Gastrocnemius medialis (tissue), 4 donors: ENCODE measurements around the gene POLE3. TPM values are rescaled to one million over a fixed set of nuclear protein-coding genes. Genes with fewer than 3 reads are reported as not detected.

ENCODE experiments used
- ATAC-seq, 2 donors: fragments of 150-250 bp; one replicate each; pipeline ENCODE4 v1.9.1; 2016
- DNase-seq, 2 donors: peaks; one replicate each; pipeline ENCODE4 v3.0.0-alpha.2; 2019
- H3K27ac ChIP-seq, 4 donors: fragments of 200-600 bp; sonication (generic); 1 replicate in 1 of 4; 2 replicates in 3 of 4; pipeline ENCODE4 v1.5.1; 2016 to 2018; ENCODE audit warnings: mild to moderate bottlenecking in 2 of 4, moderate library complexity in 1 of 4
- H3K27me3 ChIP-seq, 3 donors: fragments of 200-600 bp; sonication (generic) in 2 of 3; 1 replicate in 1 of 3; 2 replicates in 2 of 3; pipeline versions ENCODE4 v1.5.1 to v1.6.0; 2016 to 2019; ENCODE audit warnings: mild to moderate bottlenecking in 1 of 3, moderate library complexity in 1 of 3
- H3K36me3 ChIP-seq, 2 donors: fragments of 200-600 bp; sonication (generic) in 1 of 2; one replicate each; pipeline ENCODE4 v1.5.1; 2017 to 2018
- H3K4me1 ChIP-seq, 2 donors: fragments of 200-600 bp; sonication (generic) in 1 of 2; one replicate each; pipeline ENCODE4 v1.5.1; 2016 to 2017; ENCODE audit warnings: mild to moderate bottlenecking in 2 of 2
- H3K4me3 ChIP-seq, 4 donors: fragments of 200-600 bp; sonication (generic) in 3 of 4; 1 replicate in 1 of 4; 2 replicates in 3 of 4; pipeline ENCODE4 v1.5.1; 2016 to 2019; ENCODE audit warnings: mild to moderate bottlenecking in 2 of 4
- H3K9me3 ChIP-seq, 3 donors: fragments of 200-600 bp; sonication (generic) in 2 of 3; 1 replicate in 1 of 3; 2 replicates in 2 of 3; pipeline ENCODE4 v1.5.1; 2016 to 2019
- CTCF ChIP-seq, 5 experiments: fragments of 450-650 bp in 3 of 5; fragments of 200-600 bp in 2 of 5; sonication (generic) in 2 of 5; IDR thresholded peaks in 4 of 5; conservative IDR thresholded peaks in 1 of 5; 1 replicate in 4 of 5; 2 replicates in 1 of 5; pipeline ENCODE4 v1.5.1; 2016 to 2019; ENCODE audit warnings: antibody characterized with exemption in 5 of 5, mild to moderate bottlenecking in 3 of 5, moderate library complexity in 3 of 5
- POLR2A ChIP-seq, 2 donors: fragments of 450-650 bp; IDR thresholded peaks; one replicate each; pipeline ENCODE4 v1.6.1; 2017; ENCODE audit warnings: antibody characterized with exemption in 2 of 2, mild to moderate bottlenecking in 2 of 2, moderate library complexity in 2 of 2
- in situ Hi-C, 4 donors: fragments of 200-750 bp; cut with MboI; loops; one replicate each; pipeline versions ENCODE4 v1.15.0 to v1.8.0; 2017; ENCODE audit warnings: low sequenced_read_pairs in 4 of 4
- intact Hi-C: fragments of 100-400 bp; cut with DNase I; formaldehyde crosslinking; loops from one replicate; pipeline ENCODE4 v1.15.1; 2023; ENCODE audit warnings: low total_unique reads
- total RNA-seq, 4 donors: library from RNA; depleted of rRNA; stranded (reverse); fragments of >200 nt; gene quantifications; one replicate each; pipeline versions ENCODE4 v1.1.0 to v1.2.3, GENCODE V29; 2016

The POLE3 gene
- total RNA-seq, 4 donors from 2014 or later: 42.9 to 66.4 (median 57.8) TPM

- intact Hi-C loops: no loop called here
- H3K27me3 ChIP-seq: no peaks in the 10 kb centered on the region
- H3K9me3 ChIP-seq: no peaks in the 10 kb centered on the region
- H3K27ac ChIP-seq: no peak overlapping the region
- ATAC-seq: no peak
- in situ Hi-C loops: no loop called here
- TF ChIP-seq POLR2A (IDR thresholded peaks at IDR 0.05): no peak
- TF ChIP-seq CTCF (IDR thresholded peaks at IDR 0.05 in 4 of 5, conservative IDR thresholded peaks at IDR 0.05 in 1 of 5): no peak
- no peak overlapping the region for H3K4me3 ChIP-seq
- DNase-seq: no peak
- peaks cover 0 to 57% of the 10 kb centered on the region in 2 donors for H3K36me3 ChIP-seq
- H3K4me1 ChIP-seq: no peaks in the 10 kb centered on the region
Observed at GRCh38 chr9:113389451-113389850, 21.0 kb downstream of the POLE3 start.

- intact Hi-C loops: no loop called here
Observed at GRCh38 chr9:113388833-113389232, 21.6 kb downstream of the POLE3 start.

GRCh38 chr9:113387560-113388230 lies 22.8 kb downstream of the POLE3 start:
- Histone ChIP-seq H3K9me3 (no peaks in the 10 kb centered on the region), H3K4me1 (no peaks in the 10 kb centered on the region), H3K27ac (no peak overlapping the region), H3K36me3 (peaks cover 0 to 57% of the 10 kb centered on the region in 2 donors), H3K4me3 (no peak overlapping the region), H3K27me3 (no peaks in the 10 kb centered on the region)
- no peak for ATAC-seq
- intact Hi-C loops (no loop called here), in situ Hi-C loops (no loop called here)
- DNase-seq: no peak
- TF ChIP-seq CTCF (IDR thresholded peaks at IDR 0.05 in 4 of 5, conservative IDR thresholded peaks at IDR 0.05 in 1 of 5): no peak
- TF ChIP-seq POLR2A (IDR thresholded peaks at IDR 0.05): no peak

More at GRCh38 chr9:113388833-113389232, 21.6 kb downstream of the POLE3 start:
- Histone ChIP-seq H3K4me1 (no peaks in the 10 kb centered on the region), H3K36me3 (peaks cover 0 to 57% of the 10 kb centered on the region in 2 donors), H3K27me3 (no peaks in the 10 kb centered on the region), H3K27ac (no peak overlapping the region), H3K4me3 (no peak overlapping the region), H3K9me3 (no peaks in the 10 kb centered on the region)
- ATAC-seq (no peak), DNase-seq (no peak)
- in situ Hi-C loops: no loop called here
- TF ChIP-seq POLR2A (IDR thresholded peaks at IDR 0.05): no peak
- TF ChIP-seq CTCF (IDR thresholded peaks at IDR 0.05 in 4 of 5, conservative IDR thresholded peaks at IDR 0.05 in 1 of 5): no peak

- DNase-seq: no peak
Observed at GRCh38 chr9:113386571-113387393, 23.7 kb downstream of the POLE3 start.

More at GRCh38 chr9:113386571-113387393, 23.7 kb downstream of the POLE3 start:
- no peak for ATAC-seq
- H3K9me3 ChIP-seq: no peaks in the 10 kb centered on the region
- no peak overlapping the region for H3K27ac ChIP-seq
- intact Hi-C loops (no loop called here), in situ Hi-C loops (no loop called here)
- H3K4me1 ChIP-seq: no peaks in the 10 kb centered on the region
- H3K4me3 ChIP-seq: no peak overlapping the region
- no peaks in the 10 kb centered on the region for H3K27me3 ChIP-seq
- peaks cover 0 to 49% of the 10 kb centered on the region in 2 donors for H3K36me3 ChIP-seq
- TF ChIP-seq POLR2A (IDR thresholded peaks at IDR 0.05) (no peak), CTCF (IDR thresholded peaks at IDR 0.05 in 4 of 5, conservative IDR thresholded peaks at IDR 0.05 in 1 of 5) (no peak)
